ENCODE results near the gene ABHD15. TPM values are rescaled to one million over a fixed set of nuclear protein-coding genes. Genes with fewer than 3 reads are reported as not detected.
A peak's percentile ranks its signal among the peaks of the same experiment; 100 is the strongest.
"Not testable (repeated sequence)": the region's sequence is repeated elsewhere in the genome, so short reads cannot be mapped to it uniquely, and the experiment has no call there.

ABHD15 gene
- polyA plus RNA-seq, 2 of the 4 experiments (the other 2 are of a cell fraction), result 13.5 to 15.8 TPM

GRCh38 chr17:29560316-29560715 lies 6.5 kb downstream of the ABHD15 start (continued):
- TF ChIP-seq TP53 (CRISPR knock-in tag; IDR thresholded peaks at IDR 0.05), result no peak
- no peak for TF ChIP-seq EHF (CRISPR knock-in tag; IDR thresholded peaks at IDR 0.05)
- no peak for TF ChIP-seq FOXS1 (CRISPR knock-in tag; IDR thresholded peaks at IDR 0.05)
- TF ChIP-seq PHF8 (IDR thresholded peaks at IDR 0.05; ENCODE audit: borderline replicate concordance, low read depth), result no peak

GRCh38 chr17:29559640-29560039 lies 7.2 kb downstream of the ABHD15 start:
- ChIA-PET CTCF (interaction anchor here (0.6 to 22.8 kb wide), 4 partner anchors 21 to 1145 kb away, joined by 3 to 383 read pairs (median 7); no protein-coding TSS in a partner anchor), POLR2A (no interaction called here)
- FAIRE-seq, result no peak
- no peak for DNase-seq (ENCODE audit: low read depth in 1 of 2, low spot score in 1 of 2)
- no peak for ATAC-seq
- TF ChIP-seq ZFP36 (IDR thresholded peaks at IDR 0.05; ENCODE audit: borderline replicate concordance, partially characterized antibody), result no peak
- no peak for TF ChIP-seq E2F6 (IDR thresholded peaks at IDR 0.05; ENCODE audit: borderline replicate concordance, low read depth)
- no peak for TF ChIP-seq EHF (CRISPR knock-in tag; IDR thresholded peaks at IDR 0.05)
- no peak for TF ChIP-seq HOXB13 (CRISPR knock-in tag; IDR thresholded peaks at IDR 0.05; ENCODE audit: low read depth)
- no peaks in the 10 kb centered on the region for H3K9me3 ChIP-seq
- H3K4me3 ChIP-seq, result no peak overlapping the region
- H3K4me1 ChIP-seq, result peaks cover 35% of the 10 kb centered on the region
- WGBS (ENCODE audit: missing lambda C conversion rate), result 88% methylated on average over 2 of the region's 2 CpGs
- H3K27ac ChIP-seq, result no peak overlapping the region
- H3K4me2 ChIP-seq, result no peak overlapping the region

GRCh38 chr17:29558139-29558538 lies 8.7 kb downstream of the ABHD15 start:
- not testable (repeated sequence) for H3K4me3 ChIP-seq; FAIRE-seq; ATAC-seq; H3K9me3 ChIP-seq; H3K4me2 ChIP-seq; DNase-seq (ENCODE audit: low read depth in 1 of 2, low spot score in 1 of 2)
- Histone ChIP-seq H3K4me1 (peaks cover 33% of the 10 kb centered on the region), H3K27ac (0 out of 6 replicates have a peak overlapping the region, but pooled peaks of 1 of the 2 experiments have one; percentile 1)
- 88% methylated on average over 5 of the region's 5 CpGs for WGBS (ENCODE audit: missing lambda C conversion rate)
- CTCF ChIA-PET, result interaction anchor here (2.6 to 5.0 kb wide), 3 partner anchors 13 to 188 kb away, joined by 7 to 25 read pairs (median 11); no protein-coding TSS in a partner anchor
- POLR2A ChIA-PET, result interaction anchor here (0.7 kb wide), 1 partner anchor 188 kb away, joined by 3 read pairs; no protein-coding TSS in a partner anchor

GRCh38 chr17:29557739-29558116 lies 9.1 kb downstream of the ABHD15 start:
- Histone ChIP-seq H3K4me1 (peaks cover 33% of the 10 kb centered on the region), H3K4me2 (peak overlapping the region; percentile 21; the same call in 1 of the 3 replicates), H3K4me3 (no peak overlapping the region), H3K27ac (0 out of 6 replicates have a peak overlapping the region, but pooled peaks of 1 of the 2 experiments have one; percentile 1), H3K9me3 (no peaks in the 10 kb centered on the region)
- no peak; a peak in 1 of 6 replicates for ATAC-seq
- TF ChIP-seq CHD2 (IDR thresholded peaks at IDR 0.05; ENCODE audit: low read length, partially characterized antibody), result no peak
- TF ChIP-seq HMGXB4 (CRISPR knock-in tag; IDR thresholded peaks at IDR 0.05; ENCODE audit: borderline replicate concordance), result no peak
- TF ChIP-seq RFX5 (IDR thresholded peaks at IDR 0.05), result no peak
- ChIA-PET CTCF (interaction anchor here (1.2 to 5.0 kb wide), 4 partner anchors 10 to 187 kb away, joined by 4 to 25 read pairs (median 9); no protein-coding TSS in a partner anchor), POLR2A (interaction anchor here (1.4 to 2.3 kb wide), 2 partner anchors 8 to 23 kb away, joined by 3 to 10 read pairs; partner anchors contain the start of gene ABHD15)
- DNase-seq (ENCODE audit: low read depth in 1 of 2, low spot score in 1 of 2), result no peak
- FAIRE-seq, result peak; percentile 49

GRCh38 chr17:29557085-29557738 lies 9.6 kb downstream of the ABHD15 start:
- Histone ChIP-seq H3K9me3 (no peaks in the 10 kb centered on the region), H3K4me2 (peak overlapping the region; percentile 21; the same call in 2 of the 3 replicates), H3K4me1 (peaks cover 33% of the 10 kb centered on the region), H3K27ac (peak overlapping the region in 1 of 2 experiments; percentile 20; a peak in 1 of 6 replicates), H3K4me3 (no peak overlapping the region)
- POLR2A ChIA-PET, result interaction anchor here (1.4 to 2.3 kb wide), 2 partner anchors 9 to 24 kb away, joined by 3 to 10 read pairs; partner anchors contain the start of gene ABHD15
- FAIRE-seq, result no peak
- 85% methylated on average over 1 of the region's 1 CpG for WGBS (ENCODE audit: missing lambda C conversion rate)
- CTCF ChIA-PET, result interaction anchor here (1.2 to 5.0 kb wide), 5 partner anchors 9 to 187 kb away, joined by 4 to 25 read pairs (median 11); no protein-coding TSS in a partner anchor
- ATAC-seq, result peak; percentile 21 to 53; a peak in 4 of 6 replicates
- TF ChIP-seq FOSB (CRISPR knock-in tag; IDR thresholded peaks at IDR 0.05) (no peak), FOSL2 (IDR thresholded peaks at IDR 0.05) (no peak), FOSL2 (CRISPR knock-in tag; IDR thresholded peaks at IDR 0.05) (peak; percentile 4; the same call in 1 of the 2 replicates), JUN (IDR thresholded peaks at IDR 0.05) (0 out of 5 replicates have a peak, but pooled peaks of 1 of the 2 experiments have one; percentile 21), EHF (CRISPR knock-in tag; IDR thresholded peaks at IDR 0.05) (no peak)
- DNase-seq (ENCODE audit: low read depth in 1 of 2, low spot score in 1 of 2), result no peak

Measured in A549 (cell line).